NCI-H345 (cell line): ENCODE results near the gene ARSB.

Experiments
- DNase-seq: peaks from one replicate; lab custom pipeline; 2025; lab: John Stamatoyannopoulos, UW

The ARSB gene

GRCh38 chr5:78985116-78985724 lies at the start of gene ARSB:
TSS of gene ARSB (minus strand) at chr5:78985310. CDS start at chr5:78985248, 62 bp downstream.
- DNase-seq, result peak; percentile 49

- DNase-seq, result no peak
Observed at GRCh38 chr5:79032782-79033181, 47.7 kb upstream of the ARSB start.

- DNase-seq, result no peak
Observed at GRCh38 chr5:79032031-79032695, 47.1 kb upstream of the ARSB start.

DNA sequence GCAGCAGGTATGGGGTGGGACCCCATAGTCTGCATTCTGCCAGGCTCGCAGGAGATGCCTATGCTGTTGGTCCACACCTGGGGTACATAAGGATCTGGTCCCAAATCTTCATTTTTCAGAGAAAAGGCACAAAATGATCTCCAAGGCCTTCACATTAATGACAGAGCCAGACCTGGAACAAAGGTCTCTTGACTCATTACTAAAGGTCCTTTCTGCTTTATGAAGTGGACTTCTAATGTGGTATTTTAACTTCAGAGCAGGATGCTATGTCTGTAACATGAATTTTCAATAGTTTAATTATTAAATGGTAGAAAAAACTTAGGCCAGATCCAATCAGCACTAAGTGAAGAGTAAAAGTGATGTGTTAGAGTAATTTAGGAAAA lies 46.4 kb upstream of the ARSB start:
- DNase-seq, result no peak

DNA sequence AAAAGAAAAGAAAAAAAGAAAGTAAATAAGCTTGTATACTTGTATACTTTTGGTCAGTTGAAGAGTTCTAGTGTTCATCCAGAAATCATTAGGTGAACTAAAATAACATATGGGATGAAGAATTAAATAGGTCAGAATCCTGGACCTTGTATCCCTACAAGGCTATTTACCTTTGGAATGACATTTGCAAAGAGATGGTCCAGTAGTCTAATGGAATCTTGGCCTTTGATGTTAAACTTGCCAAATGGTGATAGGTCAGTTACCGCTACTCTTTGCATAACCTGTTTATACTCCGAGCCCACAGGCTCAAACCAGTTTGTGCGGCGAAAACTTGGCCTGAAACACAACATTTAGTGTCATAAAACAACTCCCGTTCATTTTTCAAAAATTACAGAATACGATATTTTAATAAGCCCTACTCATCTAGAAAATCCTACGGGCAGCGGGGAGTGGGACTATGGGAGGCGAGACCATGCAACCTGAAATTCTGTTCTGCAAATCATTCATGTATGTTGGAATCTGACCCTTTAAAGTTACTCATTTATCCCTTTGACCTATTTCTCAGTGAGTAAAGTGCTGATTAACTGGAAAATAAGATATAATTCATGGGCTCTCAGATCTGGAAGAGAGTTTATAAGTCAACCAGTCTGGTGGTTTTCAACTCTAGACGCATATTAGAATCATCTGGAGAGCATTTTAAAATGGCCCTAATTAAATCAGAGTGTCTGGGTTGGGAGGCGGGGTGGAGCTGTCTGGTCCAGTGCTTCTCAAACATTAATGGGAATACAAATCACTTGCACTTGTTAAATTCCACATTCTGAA lies 45.8 kb upstream of the ARSB start:
- no peak for DNase-seq

DNA sequence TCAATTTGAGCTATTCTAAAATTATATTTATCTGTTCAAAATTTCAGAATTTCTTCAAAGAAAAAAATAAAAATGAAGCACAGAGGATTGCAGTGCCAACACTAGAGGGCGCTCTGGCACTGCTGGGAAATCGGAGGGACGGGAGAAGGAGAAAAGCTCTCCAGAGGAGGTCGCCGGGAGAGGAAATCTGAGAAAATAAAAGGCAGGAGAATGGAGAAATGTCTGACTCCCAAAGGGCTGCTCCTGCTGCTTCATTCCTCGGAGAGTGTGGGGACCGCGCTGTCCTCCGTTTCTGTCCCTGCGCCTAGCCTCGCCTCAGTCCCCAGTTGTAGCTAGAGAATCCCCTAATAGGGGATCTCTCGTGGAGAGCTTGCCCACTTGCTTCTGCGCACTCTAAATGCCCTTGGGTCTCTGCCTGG lies 40.0 kb upstream of the ARSB start:
- peak; percentile 50 for DNase-seq

DNA sequence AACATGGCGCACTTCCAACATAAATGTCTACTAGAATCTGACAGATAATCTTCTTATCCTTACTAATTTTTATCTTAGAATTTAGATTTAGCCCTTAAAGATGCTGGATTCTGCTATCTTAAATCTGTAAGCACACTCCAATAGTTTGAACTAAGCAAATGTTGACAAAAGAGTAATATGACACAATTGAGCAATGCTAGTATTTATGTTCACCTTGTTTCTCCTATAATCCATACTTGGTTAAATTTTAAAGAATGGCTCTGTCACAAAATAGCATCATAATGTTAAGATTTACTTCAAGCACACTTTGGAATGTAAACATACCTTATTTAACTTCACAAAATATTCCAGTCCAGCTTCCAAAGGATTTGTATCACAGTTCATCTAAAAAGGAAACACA lies 38.8 kb upstream of the ARSB start:
- no peak for DNase-seq

GRCh38 chr5:79023348-79023747 lies 38.2 kb upstream of the ARSB start:
- DNase-seq, result no peak

GRCh38 chr5:79022771-79023170 lies 37.7 kb upstream of the ARSB start:
- no peak for DNase-seq

GRCh38 chr5:79021753-79022152 lies 36.6 kb upstream of the ARSB start:
- no peak for DNase-seq

DNA sequence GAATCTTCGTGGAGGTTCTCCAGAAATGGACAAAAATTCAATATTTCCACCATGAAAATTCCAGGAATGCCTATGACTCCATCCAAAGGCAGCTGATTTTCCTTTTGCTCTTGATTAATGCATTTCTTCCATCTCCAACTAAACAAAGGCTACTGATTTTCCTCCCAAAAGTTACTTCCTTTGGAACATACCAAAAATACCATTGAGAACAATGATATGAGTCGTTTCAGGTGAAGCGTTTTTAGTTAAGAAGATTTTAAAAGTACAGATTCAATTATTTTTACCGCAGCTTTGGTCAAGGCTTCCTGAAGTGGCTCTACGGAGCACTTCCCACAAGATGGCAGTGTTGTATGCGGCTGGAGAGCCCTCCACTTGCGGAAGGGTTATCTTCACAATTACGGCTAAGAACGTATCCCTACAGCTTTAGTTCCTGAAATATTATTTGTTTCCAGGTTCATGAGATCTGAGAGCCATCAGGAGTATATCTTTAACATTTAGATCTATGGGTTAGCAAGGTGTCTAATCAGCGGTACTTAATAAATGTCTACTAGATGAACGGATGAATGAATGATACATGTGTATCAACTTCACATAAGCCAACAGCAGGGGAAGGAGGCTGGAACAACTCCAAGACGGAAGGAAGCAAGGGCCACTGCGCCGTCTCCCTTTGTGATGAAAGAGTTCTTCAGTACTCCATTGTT lies 35.9 kb upstream of the ARSB start:
- peak; percentile 30 for DNase-seq

DNA sequence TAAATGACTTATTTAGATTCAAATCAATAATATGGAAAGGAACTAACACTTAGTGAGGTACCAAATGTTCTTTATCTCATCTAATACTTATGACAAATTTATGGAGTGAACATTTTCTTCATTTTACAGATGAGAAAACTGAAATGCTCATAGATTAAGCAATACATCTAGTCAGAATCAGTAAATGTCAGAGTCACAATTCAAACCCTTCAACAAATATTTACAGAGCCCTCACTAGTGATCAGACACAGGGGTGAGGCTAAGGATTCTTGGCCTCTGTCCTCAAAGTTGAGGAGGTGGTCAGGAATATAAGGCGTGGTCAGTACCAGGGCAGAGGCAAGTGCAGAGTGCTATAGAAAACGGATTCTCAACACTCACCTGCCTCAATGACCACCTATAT lies 29.5 kb upstream of the ARSB start:
- no peak for DNase-seq

GRCh38 chr5:79011869-79012268 lies 26.8 kb upstream of the ARSB start:
- no peak for DNase-seq

GRCh38 chr5:79011219-79011836 lies 26.2 kb upstream of the ARSB start:
- no peak for DNase-seq

- no peak for DNase-seq
Observed at GRCh38 chr5:79008362-79008761, 23.3 kb upstream of the ARSB start.

- DNase-seq, result no peak
Observed at GRCh38 chr5:79007872-79008271, 22.8 kb upstream of the ARSB start.

DNA sequence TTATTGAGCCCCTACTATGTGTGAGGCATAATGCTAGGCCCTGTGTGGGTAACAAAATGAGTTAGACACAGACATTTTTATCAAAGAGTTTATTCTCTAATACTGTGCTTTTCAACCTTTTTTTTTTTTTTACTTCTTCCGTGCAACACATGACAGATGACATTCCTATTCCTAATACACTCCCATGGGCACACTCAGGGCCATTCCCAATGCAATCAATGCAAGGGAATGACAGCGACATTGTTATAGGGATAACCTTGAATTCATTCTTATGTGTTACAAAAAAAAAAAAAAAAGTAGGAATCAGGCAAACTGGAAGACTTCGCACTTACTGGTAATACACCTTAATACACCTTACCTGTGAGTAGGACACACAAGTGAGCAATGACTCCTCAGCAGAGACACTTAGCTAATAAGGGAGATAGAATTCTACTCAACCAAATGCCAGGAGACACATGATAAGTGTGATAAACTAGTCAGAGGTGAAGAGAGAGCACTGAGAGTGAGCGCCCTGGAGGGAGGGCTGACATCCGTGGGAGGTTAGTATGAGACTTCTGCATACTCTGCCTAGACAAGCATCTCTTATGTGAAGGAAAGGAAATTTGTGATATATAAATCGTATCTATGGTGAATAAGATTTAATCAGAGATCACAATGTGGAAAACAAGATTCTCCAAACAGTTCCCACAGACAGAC lies 21.0 kb upstream of the ARSB start:
- DNase-seq, result no peak

DNA sequence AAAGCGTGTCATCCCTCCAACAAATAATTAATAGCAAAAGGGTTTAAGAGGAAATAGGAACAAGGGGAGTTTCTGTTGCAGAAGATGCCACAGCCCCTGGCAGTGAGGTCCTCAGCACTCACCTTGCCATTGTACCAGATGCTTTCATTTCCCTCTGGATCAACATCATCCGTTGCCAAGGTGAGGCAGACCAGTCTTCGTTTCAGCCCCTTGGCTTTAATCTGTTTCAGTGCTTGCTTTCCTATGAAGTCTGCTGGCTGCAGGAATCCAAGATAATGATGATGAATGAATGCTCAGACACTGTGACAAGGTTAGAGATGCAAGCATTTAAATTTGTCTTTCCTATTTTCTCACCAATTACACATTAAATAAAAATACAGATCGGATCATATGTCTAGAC lies 20.0 kb upstream of the ARSB start:
- DNase-seq, result no peak

DNA sequence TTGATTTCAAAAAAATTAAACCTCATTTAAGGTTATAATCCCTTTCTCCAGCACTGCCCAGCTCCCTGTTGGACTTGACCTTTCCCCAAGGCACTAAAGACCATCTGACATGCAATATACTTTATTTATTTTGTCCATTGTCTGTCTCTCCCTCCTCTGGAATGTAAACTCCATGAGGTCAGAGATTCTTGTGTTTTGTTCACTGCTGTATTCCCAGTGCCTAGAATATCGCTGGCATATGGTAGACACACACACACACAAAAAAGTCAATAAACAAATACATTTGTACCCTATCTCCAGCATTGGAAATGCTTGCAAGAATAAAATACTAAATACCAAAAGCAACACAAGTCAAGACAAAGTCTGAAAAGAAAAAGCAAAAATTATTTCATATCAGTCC lies 17.3 kb upstream of the ARSB start:
- DNase-seq, result no peak

GRCh38 chr5:79001471-79001870 lies 16.4 kb upstream of the ARSB start:
- no peak for DNase-seq

- no peak for DNase-seq
Observed at GRCh38 chr5:78997090-78997489, 12.0 kb upstream of the ARSB start.
